ENCODE data around the gene ANKRD12.

Gene ANKRD12

DNA sequence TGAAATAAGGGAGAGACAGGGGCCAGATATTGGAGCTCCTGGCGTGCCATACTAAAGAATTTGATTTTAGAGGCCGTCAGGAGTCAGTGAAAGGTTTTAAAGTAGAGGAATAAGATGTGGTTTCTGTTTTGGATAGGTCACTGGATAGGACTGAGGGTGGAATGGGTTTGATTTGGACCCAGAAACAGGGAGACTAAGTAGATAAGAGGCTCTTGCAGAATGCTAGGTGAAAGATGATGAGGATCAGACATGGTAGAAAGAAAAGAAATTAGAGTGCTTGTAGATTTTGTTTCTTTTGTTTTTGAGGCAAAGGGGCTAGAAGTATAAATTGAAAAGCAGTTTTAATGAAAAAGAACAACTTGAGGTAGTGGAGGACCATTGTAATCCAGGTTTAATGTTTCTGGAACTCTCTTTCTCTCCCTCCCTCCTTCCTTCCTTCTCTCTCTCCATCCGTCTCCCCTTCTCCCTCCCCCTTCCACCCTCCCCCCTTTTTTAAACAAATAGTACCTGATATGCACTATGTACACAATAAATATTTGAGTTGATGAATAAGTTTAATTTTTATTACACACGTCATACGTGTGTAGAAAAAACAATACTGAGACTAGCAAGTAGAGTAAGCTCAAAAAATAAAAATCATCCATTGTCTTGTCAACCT, 32.2 kb upstream of the ANKRD12 start:
- Histone ChIP-seq H2AFZ (ENCODE audit: low read depth) (no peak overlapping the region), H3K4me2 (peak overlapping the region; percentile 99), H3K27ac (peak overlapping the region; percentile 90), H3K4me3 (IDR thresholded peaks at IDR 0.05; ENCODE audit: insufficient read depth, low read depth, low read length) (no peak overlapping the region), H3K36me3 (ENCODE audit: insufficient read depth) (no peaks in the 10 kb centered on the region), H4K20me1 (ENCODE audit: insufficient read depth) (peaks cover 23% of the 10 kb centered on the region), H3K4me1 (ENCODE audit: low read depth, poor library complexity, severe bottlenecking) (peaks cover 51% of the 10 kb centered on the region), H3K79me2 (ENCODE audit: insufficient read depth, low read depth) (peaks cover 79% of the 10 kb centered on the region), H3K27me3 (ENCODE audit: insufficient read depth, low read depth) (no peaks in the 10 kb centered on the region), H3K9ac (peak overlapping the region; percentile 82)
- TF ChIP-seq, protein P1, sequence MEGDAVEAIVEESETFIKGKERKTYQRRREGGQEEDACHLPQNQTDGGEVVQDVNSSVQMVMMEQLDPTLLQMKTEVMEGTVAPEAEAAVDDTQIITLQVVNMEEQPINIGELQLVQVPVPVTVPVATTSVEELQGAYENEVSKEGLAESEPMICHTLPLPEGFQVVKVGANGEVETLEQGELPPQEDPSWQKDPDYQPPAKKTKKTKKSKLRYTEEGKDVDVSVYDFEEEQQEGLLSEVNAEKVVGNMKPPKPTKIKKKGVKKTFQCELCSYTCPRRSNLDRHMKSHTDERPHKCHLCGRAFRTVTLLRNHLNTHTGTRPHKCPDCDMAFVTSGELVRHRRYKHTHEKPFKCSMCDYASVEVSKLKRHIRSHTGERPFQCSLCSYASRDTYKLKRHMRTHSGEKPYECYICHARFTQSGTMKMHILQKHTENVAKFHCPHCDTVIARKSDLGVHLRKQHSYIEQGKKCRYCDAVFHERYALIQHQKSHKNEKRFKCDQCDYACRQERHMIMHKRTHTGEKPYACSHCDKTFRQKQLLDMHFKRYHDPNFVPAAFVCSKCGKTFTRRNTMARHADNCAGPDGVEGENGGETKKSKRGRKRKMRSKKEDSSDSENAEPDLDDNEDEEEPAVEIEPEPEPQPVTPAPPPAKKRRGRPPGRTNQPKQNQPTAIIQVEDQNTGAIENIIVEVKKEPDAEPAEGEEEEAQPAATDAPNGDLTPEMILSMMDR (conservative IDR thresholded peaks at IDR 0.05; ENCODE audit: low read depth, low read length) = no peak

DNA sequence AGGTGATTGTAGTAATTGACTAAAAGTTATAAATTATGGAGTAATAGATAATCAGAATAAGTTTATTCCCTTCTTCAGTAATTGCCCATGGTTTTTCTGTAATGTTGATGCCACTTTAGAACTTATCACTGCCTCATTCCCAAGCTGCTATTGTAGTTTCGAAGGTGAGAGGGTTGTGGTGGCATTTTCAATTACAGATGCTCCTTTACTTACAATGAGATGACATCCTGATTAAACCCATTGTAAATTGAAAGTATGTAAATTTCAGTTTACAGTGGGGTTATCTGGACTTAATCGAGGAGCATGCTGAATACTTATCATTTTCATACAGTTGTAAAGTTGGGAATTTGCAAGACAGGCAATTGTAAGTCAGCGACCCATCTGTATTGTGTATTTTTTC, 31.2 kb upstream of the ANKRD12 start:
- no peak overlapping the region for H3K4me3 ChIP-seq (IDR thresholded peaks at IDR 0.05; ENCODE audit: insufficient read depth, low read depth, low read length)
- H3K9ac ChIP-seq = peak overlapping the region; percentile 82
- no peak overlapping the region for H2AFZ ChIP-seq (ENCODE audit: low read depth)
- TF ChIP-seq, protein P1 (conservative IDR thresholded peaks at IDR 0.05; ENCODE audit: low read depth, low read length) = no peak
- peak overlapping the region; percentile 90 for H3K27ac ChIP-seq
- H4K20me1 ChIP-seq (ENCODE audit: insufficient read depth) = peaks cover 24% of the 10 kb centered on the region
- H3K4me2 ChIP-seq = peak overlapping the region; percentile 99
- no peaks in the 10 kb centered on the region for H3K36me3 ChIP-seq (ENCODE audit: insufficient read depth)
- peaks cover 61% of the 10 kb centered on the region for H3K4me1 ChIP-seq (ENCODE audit: low read depth, poor library complexity, severe bottlenecking)
- H3K79me2 ChIP-seq (ENCODE audit: insufficient read depth, low read depth) = peaks cover 89% of the 10 kb centered on the region
- H3K27me3 ChIP-seq (ENCODE audit: insufficient read depth, low read depth) = no peaks in the 10 kb centered on the region

DNA sequence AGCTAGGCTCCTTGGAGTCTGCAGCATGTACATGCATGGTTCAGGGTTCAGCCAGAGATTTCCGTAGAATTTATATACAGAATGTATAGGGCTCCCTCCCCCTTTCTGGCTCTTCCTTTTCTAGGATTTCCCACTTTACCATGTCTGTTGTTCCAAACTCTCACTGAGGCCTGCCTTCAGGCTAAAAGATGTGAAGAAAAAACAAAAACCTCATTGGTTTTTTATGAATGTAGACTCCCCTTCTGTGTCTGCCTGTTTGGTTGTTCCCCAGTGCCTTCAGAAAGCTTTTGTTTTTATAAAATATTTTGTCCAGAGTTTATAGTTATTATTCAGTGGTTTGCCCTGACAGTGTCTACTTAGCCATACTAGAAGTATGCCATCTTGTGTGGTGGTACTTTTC, 30.5 kb upstream of the ANKRD12 start:
- Histone ChIP-seq H3K36me3 (ENCODE audit: insufficient read depth) (no peaks in the 10 kb centered on the region), H3K4me2 (peak overlapping the region; percentile 99), H3K9ac (peak overlapping the region; percentile 82; the same call in 1 of the 2 replicates), H3K27me3 (ENCODE audit: insufficient read depth, low read depth) (no peaks in the 10 kb centered on the region), H2AFZ (ENCODE audit: low read depth) (no peak overlapping the region), H3K27ac (peak overlapping the region; percentile 90), H3K79me2 (ENCODE audit: insufficient read depth, low read depth) (peaks cover 96% of the 10 kb centered on the region), H3K4me1 (ENCODE audit: low read depth, poor library complexity, severe bottlenecking) (peaks cover 68% of the 10 kb centered on the region), H4K20me1 (ENCODE audit: insufficient read depth) (peaks cover 28% of the 10 kb centered on the region), H3K4me3 (IDR thresholded peaks at IDR 0.05; ENCODE audit: insufficient read depth, low read depth, low read length) (no peak overlapping the region)
- TF ChIP-seq, protein P1 (conservative IDR thresholded peaks at IDR 0.05; ENCODE audit: low read depth, low read length) = no peak

DNA sequence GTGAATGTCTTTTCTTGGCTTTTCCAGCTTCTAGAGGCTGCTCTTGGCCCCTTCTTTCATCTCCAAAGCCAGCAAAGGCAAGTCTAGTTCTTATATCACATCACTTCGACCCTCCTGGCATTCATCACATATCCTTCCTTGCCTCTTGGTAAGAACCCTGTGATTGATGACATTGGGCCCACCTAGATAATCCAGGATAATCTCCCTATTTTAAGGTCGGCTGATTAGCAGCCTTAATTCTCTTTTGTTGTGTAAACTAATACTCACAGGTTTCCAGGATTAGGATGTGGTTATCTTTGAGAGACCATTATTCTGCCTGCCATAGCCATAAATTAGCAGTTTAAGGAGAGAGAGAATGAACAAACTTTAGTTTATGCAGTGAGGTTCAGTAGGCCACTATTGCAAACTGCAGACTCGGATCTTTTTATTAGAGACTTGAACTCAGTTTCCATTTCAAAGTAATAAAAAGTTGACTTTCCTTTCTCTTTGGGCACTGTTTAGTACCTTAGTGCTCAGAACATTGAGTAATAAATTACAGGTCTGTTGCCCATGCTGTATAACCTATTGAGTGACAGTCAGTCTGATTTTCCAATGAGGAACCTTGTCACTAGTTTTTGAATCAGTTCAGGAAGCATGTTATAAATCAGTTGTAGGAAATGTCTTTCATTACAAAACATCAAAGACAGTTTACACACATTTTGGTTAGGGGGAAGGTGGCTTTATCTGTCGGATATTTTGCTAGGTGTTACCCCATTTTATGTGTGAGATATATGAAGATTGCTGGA, 29.6 kb upstream of the ANKRD12 start:
- peaks cover 29% of the 10 kb centered on the region for H4K20me1 ChIP-seq (ENCODE audit: insufficient read depth)
- H3K4me3 ChIP-seq (IDR thresholded peaks at IDR 0.05; ENCODE audit: insufficient read depth, low read depth, low read length) = no peak overlapping the region

More for the DNA sequence above, 29.6 kb upstream of the ANKRD12 start:
- Histone ChIP-seq H3K4me2 (peak overlapping the region; percentile 99), H3K4me1 (ENCODE audit: low read depth, poor library complexity, severe bottlenecking) (peaks cover 70% of the 10 kb centered on the region), H3K36me3 (ENCODE audit: insufficient read depth) (no peaks in the 10 kb centered on the region), H3K27ac (peak overlapping the region; percentile 90), H3K9ac (peak overlapping the region; percentile 82), H3K79me2 (ENCODE audit: insufficient read depth, low read depth) (peaks cover 96% of the 10 kb centered on the region), H2AFZ (ENCODE audit: low read depth) (no peak overlapping the region), H3K27me3 (ENCODE audit: insufficient read depth, low read depth) (no peaks in the 10 kb centered on the region)
- TF ChIP-seq, protein P1 (conservative IDR thresholded peaks at IDR 0.05; ENCODE audit: low read depth, low read length) = no peak
